Non-pigmented ciliary epithelial cell (primary cell): ENCODE results near the gene LIPT1.
A peak's percentile ranks its signal among the peaks of the same experiment; 100 is the strongest.
"Not testable (repeated sequence)": the region's sequence is repeated elsewhere in the genome, so short reads cannot be mapped to it uniquely, and the experiment has no call there.

Experiments used
- DNase-seq: peaks from one replicate; pipeline ENCODE4 v3.0.0-alpha.2; 2010; ENCODE audit warnings: low read depth

LIPT1 gene

GRCh38 chr2:99154643-99155536 lies at the start of gene LIPT1, which contains the start of gene TSGA10:
TSS of gene LIPT1 (plus strand) at chr2:99154967. CDS start at chr2:99161958, 6,991 bp downstream.
TSS of gene TSGA10 (minus strand) at chr2:99154942. CDS start at chr2:99109439, 45,503 bp downstream.
- DNase-seq: peak; percentile 57

- DNase-seq: no peak
Measured at GRCh38 chr2:99106913-99107312, 47.9 kb upstream of the LIPT1 start.

GRCh38 chr2:99111236-99111635 lies 43.5 kb upstream of the LIPT1 start:
- no peak for DNase-seq

- no peak for DNase-seq
Measured at GRCh38 chr2:99111945-99112344, 42.8 kb upstream of the LIPT1 start.

- DNase-seq: no peak
Measured at GRCh38 chr2:99112617-99113016, 42.1 kb upstream of the LIPT1 start.

GRCh38 chr2:99127981-99128380 lies 26.8 kb upstream of the LIPT1 start:
- no peak for DNase-seq

GRCh38 chr2:99135044-99135556 lies 19.7 kb upstream of the LIPT1 start:
- DNase-seq: not testable (repeated sequence)

GRCh38 chr2:99139003-99139402 lies 15.8 kb upstream of the LIPT1 start:
- no peak for DNase-seq

GRCh38 chr2:99140056-99140859 lies 14.5 kb upstream of the LIPT1 start:
- DNase-seq: no peak

- no peak for DNase-seq
Measured at GRCh38 chr2:99140860-99141109, 14.0 kb upstream of the LIPT1 start.

GRCh38 chr2:99141110-99142108 lies 13.4 kb upstream of the LIPT1 start, which contains the start of gene C2orf15:
TSS of gene C2orf15 (plus strand) at chr2:99141707. CDS start at chr2:99150559, 8,852 bp downstream.
- DNase-seq: peak; percentile 37

- no peak for DNase-seq
Measured at GRCh38 chr2:99150706-99151105, 4.1 kb upstream of the LIPT1 start.

GRCh38 chr2:99152199-99152895 lies 2.4 kb upstream of the LIPT1 start:
- DNase-seq: no peak

GRCh38 chr2:99153921-99154604 lies 704 bp upstream of the LIPT1 start:
- no peak for DNase-seq

GRCh38 chr2:99156891-99157290 lies 2.1 kb downstream of the LIPT1 start:
- DNase-seq: no peak

- no peak for DNase-seq
Measured at GRCh38 chr2:99158599-99158998, 3.8 kb downstream of the LIPT1 start.

- no peak for DNase-seq
Measured at GRCh38 chr2:99159594-99159993, 4.8 kb downstream of the LIPT1 start.

GRCh38 chr2:99166218-99166617 lies 11.5 kb downstream of the LIPT1 start:
- no peak for DNase-seq

- DNase-seq: no peak
Measured at GRCh38 chr2:99169534-99169933, 14.8 kb downstream of the LIPT1 start.

GRCh38 chr2:99171377-99172140 lies 16.8 kb downstream of the LIPT1 start:
- no peak for DNase-seq
